NCI-H748 (cell line): ENCODE measurements around the gene TMEM255B.

Experiments used
- DNase-seq: peaks from one replicate; lab custom pipeline; 2025; ENCODE audit not compliant: unreplicated experiment; lab: John Stamatoyannopoulos, UW

TMEM255B gene

DNA sequence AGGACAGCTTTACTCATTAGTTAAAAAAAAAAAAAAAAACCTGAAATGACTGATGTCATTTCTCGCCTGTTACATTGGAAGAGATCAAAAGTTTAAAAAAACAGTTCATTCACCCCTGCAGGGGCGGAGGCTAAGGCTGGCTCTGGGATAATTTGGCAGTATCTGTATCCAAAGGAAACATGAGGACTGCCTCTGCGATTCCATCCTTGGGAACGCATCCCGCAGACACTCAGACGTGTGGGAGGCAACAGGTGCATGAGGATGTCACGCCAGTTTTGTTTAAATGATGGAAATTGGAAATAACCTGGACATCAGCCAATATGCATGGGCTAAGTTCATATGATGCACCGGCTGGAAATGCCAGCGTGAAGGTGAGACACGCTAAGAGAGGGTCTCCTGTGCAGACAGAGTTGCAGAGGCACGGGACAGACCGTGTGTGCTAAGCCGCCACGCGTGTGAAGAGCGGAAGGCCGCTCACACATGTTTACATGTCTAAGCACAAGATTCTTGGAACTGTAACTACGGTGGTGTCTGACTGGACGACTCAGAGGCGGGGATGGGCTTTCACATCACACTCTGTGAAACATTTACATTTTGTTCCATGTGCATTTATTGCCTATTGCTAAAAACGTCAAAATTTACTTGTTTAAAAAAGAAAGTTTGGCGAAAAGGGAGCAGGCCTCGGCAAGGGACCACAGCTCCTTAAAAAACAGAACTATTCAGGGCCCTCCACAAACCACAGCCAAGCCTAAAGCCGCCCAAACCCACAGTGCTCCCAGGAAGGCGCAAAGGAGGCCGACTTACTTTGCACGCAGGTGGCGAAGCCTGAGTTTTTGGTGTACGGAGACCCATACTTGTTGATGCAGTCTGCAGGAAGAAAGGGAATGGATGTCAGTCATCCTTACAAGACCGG, 87.0 kb downstream of the TMEM255B start:
- no peak for DNase-seq

- DNase-seq = no peak
Observed at GRCh38 chr13:113846636-113847318, 87.8 kb downstream of the TMEM255B start.

DNA sequence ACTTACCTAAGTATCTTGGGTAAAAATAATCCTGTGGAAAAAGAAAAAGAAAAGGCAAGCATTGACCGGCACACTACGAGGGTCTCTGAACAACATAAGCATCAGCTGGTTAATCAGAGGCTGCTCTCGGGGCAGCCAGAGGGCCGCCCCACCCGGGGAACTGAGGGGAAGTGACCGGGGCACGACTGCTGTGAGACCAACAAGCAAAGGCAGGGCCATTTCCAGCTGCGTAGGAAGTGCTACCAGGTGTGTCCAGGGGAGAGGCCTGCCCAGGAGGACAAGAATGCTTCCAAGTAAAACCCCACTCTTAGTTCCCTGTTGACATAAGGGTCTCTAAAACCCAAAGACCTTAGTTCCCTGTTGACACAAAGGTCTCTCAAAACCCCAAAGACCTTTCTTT, 89.0 kb downstream of the TMEM255B start:
- no peak for DNase-seq

GRCh38 chr13:113848431-113849260, 89.6 kb downstream of the TMEM255B start:
- DNase-seq = no peak

DNA sequence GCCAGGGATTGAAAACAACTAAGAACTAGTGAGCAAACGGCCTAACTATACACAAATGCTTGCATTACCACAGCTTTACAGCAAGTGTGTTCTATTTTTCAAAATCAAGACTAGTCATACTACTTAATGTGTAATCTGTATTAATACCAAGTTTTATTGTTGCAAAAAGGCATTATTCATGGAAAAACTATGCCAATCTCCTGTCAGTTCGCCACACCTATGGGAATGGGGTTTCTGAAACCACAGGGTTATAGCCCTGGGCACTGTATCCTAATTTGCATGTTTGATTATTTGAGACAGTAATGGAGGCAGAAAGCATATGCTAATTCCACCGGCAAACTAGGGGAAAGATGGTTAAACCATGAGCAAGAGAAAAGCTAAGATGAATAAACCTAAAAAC, 90.5 kb downstream of the TMEM255B start:
- no peak for DNase-seq

- DNase-seq = no peak
Observed at GRCh38 chr13:113849981-113850721, 91.1 kb downstream of the TMEM255B start.

DNA sequence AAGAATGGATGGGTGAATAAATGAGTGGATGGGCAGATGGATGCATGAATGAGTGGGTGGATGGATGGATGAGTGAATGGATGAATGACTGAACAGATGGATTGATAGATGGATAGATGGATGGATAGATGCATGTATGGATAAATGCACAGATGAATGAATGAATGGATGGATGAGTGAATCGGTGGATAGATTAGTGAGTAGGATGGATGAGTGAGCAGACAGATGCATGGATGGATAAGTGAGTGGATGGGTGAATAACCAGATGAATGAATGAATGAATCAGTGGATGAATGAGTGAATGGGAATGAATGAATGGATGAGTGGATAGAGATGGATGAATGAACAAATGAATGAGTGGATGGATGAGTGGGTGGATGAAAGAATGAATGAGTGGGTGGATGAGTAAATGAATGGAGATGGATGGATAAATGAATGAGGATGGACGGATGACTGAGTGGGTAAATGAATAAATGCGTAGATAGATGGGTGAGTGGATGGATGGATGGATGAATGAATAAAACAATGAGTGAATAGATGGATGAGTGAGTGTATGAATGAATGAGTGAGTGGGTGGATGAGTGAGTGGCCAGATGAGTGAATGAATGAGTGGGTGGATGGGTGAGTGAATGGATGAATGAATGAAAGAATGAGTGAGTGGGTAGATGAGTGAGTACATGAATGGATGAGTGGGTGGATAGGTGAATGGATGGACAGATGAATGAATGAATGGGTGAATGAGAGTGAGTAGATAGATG, 91.9 kb downstream of the TMEM255B start:
- DNase-seq = no peak

DNA sequence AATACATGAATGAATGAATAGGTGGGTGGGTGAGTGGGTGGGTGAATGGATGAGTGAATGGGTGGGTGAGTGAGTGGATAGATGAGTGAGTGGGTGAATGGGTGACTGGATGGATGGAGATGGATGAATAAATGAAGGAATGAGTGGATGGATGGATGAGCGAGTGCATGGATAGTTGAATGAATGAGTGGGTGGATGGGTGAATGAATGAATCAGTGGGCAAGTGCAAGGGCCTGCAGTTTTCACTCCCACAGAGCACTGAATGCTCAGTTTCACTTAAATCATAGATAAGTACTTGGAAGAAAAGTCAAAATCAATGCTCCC, 92.4 kb downstream of the TMEM255B start:
- DNase-seq = no peak

GRCh38 chr13:113851826-113852535, 93.0 kb downstream of the TMEM255B start:
- no peak for DNase-seq

DNA sequence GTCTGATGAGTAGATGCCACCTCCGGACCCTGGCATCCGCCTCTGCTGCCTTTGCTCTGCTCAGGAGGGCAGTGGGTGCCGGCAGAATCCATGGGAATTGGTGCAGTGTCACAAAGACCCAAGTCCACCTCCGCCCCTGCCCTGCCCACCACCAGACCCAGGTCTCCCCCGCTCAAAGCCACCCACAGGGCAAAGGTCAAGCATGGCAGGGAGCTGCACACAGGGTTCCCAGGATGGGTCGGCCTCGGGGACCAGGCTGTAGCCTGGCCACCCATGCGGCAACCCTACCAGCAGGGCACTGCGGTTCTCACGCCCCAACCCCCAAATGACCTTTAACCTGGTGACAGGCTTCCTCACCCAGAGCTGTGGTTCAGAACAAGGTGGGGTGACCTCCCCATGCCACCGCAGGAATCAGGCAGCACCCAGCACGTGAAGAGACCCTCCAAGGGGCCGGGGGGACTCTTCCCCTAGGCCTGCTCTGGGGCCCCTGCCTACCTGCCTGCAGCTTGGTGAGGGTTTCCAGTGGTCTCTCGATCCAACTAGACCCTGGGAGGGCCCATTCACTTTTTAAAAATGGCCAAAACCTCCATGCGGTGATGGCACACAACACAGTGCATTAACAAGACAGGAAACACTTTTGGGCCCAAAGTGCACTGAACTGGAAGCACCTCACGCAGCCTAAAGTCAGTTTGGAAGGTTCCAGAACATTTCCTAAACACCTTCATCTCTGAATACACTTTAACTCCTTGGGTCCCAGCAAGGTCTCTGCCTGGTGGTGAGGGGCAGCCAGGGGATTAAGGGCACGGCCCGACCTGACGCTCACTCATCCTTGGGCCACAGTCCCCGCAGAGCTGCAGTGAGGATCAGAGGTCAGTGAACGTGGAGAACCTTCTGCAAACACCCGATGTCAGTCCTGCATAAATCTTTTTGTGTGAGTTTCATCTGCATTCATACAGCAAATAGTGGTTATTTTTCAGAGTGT, 93.8 kb downstream of the TMEM255B start:
- DNase-seq = no peak

DNA sequence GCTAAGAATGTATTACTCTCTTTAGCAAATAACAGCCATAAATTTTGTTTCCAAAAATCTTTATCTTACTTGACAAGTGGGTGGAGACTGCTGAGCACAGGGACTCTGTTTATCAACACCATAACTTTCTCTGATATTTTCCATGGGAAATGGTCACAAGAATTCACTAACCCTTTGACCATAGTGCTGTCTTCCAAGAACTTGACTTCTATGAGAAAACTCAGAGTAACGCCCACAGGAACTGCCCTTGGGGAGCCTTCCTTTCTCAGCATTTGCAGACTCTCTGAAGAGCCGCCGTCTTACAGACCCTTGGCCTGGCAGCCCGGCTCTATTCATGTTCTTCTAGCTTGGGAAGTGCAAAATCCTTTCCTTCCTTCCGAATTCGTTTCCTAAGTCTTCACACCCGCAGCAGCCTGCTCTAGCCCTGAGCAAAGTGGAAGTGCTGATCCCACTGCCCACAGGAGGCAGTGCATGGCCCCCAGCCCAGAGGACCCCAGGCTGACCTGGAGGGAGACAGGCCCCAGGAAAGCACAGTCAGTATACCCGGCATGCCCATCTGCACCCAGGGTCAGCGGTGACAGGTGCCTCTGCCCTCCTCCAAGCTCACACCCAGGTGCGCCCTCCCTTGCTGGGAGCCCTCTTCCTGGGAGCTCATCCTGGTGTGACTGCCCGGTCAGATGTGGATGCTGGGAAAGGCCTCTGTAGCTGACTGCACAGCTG, 94.7 kb downstream of the TMEM255B start:
- no peak for DNase-seq

GRCh38 chr13:113854238-113855011, 95.4 kb downstream of the TMEM255B start:
- DNase-seq = no peak

- no peak for DNase-seq
Observed at GRCh38 chr13:113855012-113855921, 96.2 kb downstream of the TMEM255B start.

DNA sequence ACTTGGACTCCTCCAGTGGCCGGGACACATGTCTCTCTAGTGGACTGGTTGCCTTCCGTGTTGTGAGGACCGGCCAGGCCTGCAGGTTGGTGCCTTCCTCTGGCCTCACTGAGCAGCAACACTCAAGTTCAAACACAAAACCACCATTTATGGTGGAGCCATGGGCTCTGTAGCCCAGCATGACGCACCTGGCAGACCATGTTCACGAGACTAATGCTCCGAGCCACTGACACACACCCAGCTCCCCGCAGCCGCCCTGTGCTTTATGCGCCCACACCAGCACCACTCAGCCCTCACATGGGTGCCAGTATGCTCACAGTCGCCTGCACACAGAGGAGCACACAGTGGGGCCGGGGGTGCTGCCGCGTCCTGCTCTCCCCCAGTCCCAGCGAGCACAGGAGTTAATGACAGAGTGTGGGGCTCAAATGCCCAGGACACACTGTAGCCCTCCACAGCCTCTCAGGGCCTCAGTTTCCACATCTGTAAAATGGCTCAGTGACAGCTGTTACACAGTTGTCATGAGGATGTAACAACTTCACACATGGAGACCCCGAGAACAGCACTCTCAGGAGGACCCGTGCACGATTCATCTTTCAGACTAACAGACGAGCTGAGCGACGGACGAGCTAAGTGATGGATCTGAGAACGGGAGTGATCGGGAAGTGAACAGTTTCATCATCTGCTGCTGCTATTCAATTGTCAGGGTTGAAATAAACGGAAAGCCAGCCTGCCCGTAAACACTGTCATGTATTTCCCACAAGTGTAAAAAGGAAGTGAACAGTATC, 97.1 kb downstream of the TMEM255B start:
- no peak for DNase-seq

GRCh38 chr13:113856716-113857065, 97.7 kb downstream of the TMEM255B start:
- no peak for DNase-seq
